HG02885 (cell line): ENCODE data around the gene CLEC2A.
"Not testable (repeated sequence)": the region's sequence is repeated elsewhere in the genome, so short reads cannot be mapped to it uniquely, and the experiment has no call there.

ENCODE experiments used
- ATAC-seq: cut with Tn5 transposase; IDR thresholded peaks from one replicate; pipeline ENCODE4 v1.9.1; 2021; ENCODE audit warnings: mild to moderate bottlenecking; ENCODE audit not compliant: unreplicated experiment, poor library complexity

CLEC2A gene, protein sequence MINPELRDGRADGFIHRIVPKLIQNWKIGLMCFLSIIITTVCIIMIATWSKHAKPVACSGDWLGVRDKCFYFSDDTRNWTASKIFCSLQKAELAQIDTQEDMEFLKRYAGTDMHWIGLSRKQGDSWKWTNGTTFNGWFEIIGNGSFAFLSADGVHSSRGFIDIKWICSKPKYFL

DNA sequence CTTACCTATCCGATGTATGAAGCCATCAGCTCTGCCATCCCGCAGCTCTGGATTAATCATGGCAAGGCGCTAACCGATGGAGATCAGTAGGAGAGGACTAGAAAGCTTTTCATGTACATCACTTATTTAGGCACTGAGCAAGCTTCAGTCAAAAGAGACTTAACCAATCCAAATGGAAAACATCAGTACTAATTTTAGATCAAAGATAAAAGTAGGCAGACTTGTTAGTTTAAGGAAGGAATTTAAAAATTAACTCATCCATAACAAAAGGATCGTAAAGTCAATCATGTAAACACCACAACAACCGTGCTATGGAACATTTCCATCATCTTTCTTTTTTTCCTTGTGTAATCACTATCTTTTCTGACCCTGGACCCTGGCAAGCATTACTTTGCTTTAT, at the start of gene CLEC2A:
Gene CLEC2A (minus strand): TSS at position 101 of the 400 bp plus-strand sequence. CDS start 41 bp downstream, at position 60.
- ATAC-seq, result no peak

DNA sequence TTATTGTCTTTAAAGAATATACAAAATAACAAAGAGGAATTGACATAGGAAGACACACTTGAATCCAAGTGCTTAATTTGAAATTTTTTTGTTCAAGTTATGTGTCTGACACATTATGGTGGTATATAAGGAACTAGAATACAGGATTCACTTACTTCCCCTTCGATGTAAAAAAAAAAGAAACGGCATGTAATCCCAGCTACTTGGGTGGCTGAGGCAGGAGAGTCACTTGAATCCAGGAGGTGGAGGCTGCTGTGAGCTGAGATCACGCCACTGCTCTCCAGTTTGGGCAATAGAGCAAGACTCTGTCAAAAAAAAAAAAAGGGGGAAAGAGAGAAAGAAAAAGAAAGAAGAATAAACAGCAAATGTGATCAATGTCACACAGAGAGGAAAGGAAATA, 48.0 kb upstream of the CLEC2A start:
- ATAC-seq, result no peak

DNA sequence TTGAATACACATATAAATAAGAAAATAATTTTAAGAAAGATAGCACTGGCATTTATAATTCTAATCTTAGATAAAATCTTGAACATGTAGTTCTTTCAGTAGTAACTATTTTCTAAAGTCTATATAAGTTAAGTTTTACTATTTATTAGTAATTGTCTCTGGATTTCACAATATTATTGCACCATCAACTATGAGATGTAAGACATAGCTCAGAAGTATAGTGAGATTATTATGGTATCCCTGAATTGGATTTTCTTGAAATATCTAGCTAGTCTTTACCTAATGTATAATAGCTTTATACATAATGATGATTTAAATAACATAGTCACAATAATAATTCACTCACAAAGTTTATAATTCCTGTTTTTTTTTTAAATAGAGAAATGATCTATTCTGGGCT, 45.7 kb upstream of the CLEC2A start:
- no peak for ATAC-seq

DNA sequence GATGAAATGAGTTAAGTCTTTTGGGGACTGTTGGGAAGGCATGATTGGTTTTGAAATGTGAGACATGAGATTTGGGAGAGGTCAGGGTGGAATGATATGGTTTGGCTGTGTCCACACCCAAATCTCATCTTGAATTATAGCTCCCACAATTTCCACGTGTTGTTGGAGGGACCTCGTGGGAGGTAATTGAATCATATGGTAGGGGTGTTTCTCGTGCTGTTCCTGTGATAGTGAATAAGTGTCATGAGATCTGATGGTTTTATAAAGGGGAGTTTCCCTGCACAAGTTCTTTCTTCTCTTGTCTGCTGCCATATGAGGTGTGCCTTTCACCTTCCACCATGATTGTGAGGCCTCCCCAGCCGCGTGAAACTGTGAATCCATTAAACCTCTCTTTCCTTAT, 44.5 kb upstream of the CLEC2A start:
- ATAC-seq, result not testable (repeated sequence)

DNA sequence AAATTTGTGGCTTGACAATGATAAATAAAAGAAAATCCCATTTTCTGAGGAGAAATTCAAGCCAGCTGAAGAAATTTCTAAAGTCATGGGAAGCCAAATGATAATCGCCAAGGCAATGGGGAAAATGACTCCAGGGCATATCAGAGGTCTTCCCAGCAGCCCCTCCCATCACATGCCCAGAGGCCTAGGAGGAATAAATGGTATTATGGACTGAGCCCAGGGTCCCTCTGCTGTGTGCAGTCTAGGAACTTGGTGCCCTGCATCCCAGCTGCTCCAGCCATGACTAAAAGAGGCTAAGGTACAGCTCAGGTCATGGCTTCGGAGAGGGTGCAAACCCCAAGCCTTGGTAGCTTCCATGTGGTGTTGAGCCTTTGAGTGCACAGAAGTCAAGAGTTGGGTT, 43.4 kb upstream of the CLEC2A start:
- ATAC-seq, result no peak

DNA sequence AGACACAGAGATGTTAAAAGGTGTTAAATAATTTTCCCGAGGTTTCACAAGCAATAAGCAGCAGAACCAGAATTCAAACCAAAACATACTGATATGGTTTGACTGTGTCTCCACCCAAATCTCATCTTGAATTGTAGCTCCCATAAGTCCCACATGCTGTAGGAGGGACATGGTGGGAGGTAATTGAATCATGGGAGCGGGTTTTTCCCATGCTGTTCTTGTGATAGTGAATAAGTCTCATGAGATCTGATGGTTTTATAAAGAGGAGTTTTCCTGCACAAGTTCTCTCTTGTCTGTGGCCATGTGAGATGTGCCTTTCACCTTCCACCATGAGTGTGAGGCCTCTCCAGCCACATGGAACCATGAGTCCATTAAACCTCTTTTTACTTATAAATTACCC, 42.6 kb upstream of the CLEC2A start:
- ATAC-seq, result not testable (repeated sequence)

DNA sequence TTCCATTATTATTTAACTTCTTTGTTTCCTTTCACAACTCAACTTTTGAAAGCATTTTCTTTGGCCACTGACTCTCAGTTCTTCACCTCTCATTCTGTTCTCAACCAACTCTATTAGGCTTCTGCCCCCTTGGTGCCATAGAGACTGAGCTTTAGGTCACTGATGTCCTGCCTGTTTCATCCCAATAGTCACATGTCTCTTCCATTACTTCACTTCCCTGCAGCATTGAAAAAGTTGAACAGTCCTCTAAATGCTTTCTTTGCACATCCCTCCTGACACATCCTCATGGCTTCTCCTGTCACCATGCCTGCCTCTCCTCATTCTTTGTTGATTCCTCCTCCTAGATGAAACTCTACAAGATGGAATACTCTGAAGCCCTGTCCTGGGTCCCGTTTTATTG, 41.8 kb upstream of the CLEC2A start:
- ATAC-seq, result no peak

DNA sequence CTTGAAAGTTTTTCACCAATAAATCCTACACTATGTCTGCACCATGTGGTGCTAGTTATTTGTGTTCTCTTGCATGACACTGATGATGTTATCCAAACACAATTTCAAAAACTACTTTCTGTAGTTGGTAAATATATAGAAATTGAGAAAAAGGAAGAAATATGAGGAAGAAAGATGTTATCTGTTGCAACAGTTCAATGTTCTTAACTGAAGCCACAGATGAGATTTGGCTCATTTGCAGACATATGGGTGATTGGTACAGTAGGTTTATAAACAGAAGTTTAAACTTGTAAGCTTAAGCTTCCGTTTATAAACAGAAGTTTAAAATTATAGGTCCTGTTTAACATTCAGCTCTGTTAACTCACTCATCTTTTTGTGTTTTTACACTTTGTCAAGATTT, 39.0 kb upstream of the CLEC2A start, which contains the start of gene CLEC12A:
Gene CLEC12A (plus strand): TSS at position 229 of the 400 bp plus-strand sequence. CDS start 188 bp downstream, outside the sequence.
- ATAC-seq, result no peak

DNA sequence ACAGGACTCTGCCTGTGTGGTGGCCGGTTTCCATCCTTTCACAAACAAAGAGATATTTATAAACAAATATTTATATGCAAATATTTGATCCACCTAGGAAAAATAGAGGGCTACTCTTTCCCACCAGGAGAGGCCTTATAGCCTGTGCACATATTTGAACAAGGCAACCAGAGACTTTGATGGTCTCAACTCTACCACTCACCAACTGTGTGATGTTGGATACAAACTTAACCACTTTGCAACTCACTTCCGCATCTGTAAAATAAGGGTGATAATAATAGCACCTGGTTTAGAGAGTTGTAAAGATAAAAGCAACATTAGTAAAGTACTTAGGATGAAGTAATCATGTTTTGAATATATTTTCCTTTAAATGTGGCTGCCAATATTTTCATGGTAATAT, 37.5 kb upstream of the CLEC2A start:
- ATAC-seq, result no peak

DNA sequence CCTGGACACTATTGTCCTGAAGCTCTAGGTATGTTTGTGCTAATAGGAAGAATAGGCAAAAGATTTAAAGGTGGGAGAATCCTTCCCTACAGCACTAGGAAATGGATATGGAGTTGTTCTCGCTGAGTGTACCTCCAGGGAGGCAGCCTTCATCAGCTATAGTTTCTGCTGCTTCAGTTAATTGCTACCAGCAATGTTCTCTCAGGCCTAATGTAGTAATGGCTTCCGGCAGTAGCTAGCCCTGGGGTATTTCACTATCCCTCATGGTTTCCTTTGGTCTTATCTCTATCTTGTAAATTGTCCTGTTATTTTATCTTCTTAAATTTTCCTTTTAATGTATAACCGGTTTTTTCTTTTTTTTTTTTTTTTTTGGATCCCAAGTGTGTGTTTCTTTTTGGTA, 29.7 kb upstream of the CLEC2A start:
- no peak for ATAC-seq

DNA sequence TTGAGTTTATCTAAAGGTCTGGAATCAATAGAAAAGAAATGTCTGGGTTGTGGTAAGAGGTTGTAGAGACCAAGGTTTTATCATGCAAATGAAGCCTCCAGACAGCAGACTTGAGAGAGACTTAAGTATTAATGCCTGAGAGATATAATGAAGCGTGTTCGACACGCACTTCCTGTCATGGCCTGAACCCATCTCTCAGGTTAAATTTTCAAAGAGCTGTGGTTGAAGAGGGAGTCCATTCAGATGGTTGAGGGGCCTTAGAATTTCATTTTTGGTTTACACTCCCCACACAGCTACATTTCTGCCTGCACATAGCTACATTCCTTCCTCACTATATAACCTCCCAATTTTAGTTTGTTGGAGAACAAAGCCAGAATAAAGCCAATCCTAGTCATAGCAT, 28.9 kb upstream of the CLEC2A start:
- ATAC-seq, result peak; percentile 50

DNA sequence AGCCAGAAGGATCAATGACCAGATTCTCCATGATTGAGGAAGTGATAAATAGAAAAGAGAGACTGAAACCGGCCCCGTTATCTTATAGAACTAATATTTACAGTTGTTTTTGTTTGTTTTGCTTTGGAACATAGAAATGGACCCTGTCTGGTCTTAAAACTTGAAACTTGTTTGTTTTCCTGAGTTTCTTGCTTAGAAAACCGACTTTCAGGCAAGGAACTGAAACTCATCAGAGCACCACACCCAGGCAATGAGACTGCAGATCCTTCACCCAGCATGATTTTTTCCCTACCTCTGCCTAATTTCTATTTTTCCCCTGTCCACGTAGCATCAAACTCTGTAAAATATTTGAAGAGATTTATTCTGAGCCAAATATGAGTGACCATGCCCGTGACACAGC, 28.4 kb upstream of the CLEC2A start:
- no peak for ATAC-seq

DNA sequence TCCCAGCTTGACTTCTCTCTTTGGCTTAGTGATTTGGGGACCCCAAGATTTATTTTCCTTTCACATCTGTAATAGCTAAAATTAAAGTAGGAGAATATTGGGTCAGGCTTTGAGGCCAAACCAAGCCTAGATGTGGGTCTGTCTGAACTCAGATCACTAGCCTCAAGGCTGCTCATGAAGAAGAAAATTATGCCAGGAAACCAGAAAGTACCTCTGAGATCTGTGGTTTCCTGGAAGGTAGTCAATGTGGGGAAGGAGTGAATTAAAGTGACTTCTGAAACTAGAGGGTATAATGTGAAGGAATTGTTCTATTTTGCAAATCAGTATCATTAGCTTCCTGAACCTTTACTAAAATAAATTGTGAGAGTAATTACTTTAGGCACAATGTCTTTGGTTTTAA, 25.7 kb upstream of the CLEC2A start:
- no peak for ATAC-seq

DNA sequence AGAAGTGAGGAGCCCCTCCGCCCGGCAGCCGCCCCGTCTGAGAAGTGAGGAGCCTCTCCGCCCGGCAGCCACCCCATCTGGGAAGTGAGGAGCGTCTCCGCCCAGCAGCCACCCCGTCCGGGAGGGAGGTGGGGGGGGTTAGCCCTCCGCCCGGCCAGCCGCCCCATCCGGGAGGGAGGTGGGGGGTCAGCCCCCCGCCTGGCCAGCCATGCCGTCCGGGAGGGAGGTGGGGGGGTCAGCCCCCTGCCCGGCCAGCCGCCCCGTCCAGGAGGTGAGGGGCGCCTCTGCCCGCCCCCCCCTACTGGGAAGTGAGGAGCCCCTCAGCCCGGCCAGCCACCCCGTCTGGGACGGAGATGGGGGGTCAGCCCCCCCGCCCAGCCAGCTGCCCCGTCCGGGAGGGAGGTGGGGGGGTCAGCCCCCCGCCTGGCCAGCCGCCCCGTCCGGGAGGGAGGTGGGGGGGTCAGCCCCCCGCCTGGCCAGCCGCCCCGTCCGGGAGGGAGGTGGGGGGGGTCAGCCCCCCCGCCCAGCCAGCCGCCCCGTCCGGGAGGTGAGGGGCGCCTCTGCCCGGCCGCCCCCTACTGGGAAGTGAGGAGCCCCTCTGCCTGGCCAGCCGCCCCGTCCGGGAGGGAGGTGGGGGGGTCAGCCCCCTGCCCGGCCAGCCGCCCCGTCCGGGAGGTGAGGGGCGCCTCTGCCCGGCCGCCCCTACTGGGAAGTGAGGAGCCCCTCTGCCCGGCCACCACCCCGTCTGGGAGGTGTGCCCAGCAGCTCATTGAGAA, 21.0 kb upstream of the CLEC2A start:
- not testable (repeated sequence) for ATAC-seq

DNA sequence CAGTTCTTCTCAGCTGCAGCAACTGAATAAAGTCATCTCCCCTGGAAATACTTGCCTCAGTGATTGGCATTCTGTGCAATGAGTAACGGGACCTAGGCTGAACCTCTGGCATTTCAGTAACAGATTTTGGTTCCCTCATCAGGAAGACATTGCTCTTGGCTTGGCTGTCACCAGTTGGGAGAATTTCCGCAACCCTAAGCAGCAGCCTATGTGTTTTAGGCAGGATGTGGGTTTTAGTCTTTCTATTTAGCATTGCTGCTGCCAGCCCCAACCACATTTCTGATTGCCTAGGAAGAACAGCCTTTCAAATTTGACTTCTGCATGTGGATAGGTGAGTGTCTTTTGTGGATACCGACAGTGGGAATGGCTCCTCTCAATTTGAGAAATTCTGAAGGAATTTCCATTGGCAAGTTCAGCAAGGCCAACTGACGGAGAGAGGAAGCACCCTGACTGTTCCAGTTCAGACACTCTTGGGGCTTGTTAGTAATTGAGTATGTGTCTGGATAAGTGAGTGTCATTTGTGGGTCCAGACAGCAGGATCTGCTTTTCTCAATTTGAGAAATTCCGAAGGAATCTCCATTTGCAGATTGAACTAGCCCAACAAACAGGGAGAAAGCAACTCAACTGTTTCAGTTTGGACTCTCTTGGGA, 19.0 kb upstream of the CLEC2A start:
- ATAC-seq, result no peak

DNA sequence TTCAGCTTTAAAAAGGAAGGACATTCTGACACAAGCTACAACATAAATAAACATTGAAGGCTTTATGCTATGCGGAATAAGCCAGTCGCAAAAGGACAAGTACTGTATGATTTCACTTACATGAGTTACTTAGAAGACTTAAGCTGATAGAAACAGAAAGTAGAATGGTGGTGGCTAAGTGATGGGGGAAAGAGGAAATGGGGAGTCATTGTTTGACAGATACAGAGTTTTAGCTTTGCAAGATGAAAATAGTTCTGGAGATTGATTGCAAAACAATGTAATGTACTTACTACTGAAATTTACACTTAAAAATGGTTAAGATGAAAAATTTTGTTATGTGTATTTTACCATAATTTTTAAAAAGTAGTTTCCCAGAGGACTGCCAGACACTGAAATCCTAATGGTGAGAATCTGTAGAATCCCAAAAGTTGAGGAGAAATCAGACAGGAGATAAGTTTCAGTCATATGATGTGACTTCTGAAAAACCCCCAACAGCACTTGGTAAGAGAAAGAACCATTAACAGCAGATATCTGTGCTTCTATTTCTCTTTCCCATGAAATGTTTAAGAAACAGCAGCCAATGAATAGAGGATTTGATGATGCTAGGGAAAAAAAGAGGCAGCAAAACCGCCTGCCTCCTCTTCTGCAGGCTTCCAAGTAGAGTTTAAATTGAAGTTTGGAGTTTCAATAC, 16.6 kb upstream of the CLEC2A start:
- ATAC-seq, result peak; percentile 98

DNA sequence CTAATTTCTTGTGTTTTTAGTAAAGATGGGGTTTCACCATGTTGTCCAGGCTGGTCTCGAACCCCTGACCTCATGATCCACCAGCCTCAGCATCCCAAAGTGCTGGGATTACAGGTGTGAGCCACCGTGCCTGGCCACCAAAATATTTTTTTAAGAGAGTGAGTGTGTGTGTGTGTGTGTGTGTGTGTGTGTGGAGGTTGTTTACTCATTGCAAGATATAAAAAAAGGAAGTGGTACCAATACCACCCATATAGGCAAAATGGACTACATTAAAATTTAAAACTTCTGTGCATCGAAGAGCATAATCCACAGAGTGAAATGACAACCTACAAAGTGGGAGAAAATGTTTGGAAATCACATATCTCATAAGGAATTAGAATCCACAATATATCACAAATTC, 15.5 kb upstream of the CLEC2A start:
- ATAC-seq, result no peak

DNA sequence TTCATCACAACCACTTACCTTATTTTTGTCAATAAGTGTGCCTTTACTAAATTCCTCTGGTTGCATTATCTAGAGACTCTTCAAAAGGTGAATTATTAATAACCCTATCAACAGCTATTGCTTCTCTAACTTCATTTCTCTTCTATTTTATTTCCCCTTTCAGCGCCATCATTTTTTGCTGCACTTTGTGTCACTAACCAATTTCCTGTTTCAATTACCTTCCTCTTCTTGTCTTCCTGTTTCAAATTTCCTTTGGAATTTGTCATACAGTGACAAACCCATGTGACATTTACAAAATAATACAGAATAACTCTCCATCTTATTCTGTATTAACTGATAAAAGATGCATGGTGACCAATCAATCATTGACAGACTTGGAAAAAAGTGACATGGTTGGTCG, 12.2 kb upstream of the CLEC2A start:
- no peak for ATAC-seq

DNA sequence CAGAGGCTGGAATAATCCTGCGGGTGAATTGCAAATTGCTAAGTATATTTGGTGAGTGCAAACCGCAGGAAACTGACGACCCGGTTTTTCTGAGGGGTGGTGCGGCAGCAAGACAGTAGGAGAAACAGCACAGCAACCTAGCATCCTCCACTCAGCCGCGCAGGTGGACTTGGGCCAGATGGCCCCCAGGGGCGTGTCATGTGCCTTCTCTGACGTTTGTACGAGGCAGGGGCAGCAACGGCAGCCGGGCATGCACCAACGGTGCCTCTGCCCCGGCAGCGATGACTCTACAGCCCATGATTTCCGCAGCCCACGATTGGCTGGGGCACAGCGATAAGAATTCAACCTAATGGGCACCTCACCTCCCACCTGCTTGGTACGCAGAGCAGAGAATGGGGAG, 11.1 kb upstream of the CLEC2A start:
- ATAC-seq, result no peak

DNA sequence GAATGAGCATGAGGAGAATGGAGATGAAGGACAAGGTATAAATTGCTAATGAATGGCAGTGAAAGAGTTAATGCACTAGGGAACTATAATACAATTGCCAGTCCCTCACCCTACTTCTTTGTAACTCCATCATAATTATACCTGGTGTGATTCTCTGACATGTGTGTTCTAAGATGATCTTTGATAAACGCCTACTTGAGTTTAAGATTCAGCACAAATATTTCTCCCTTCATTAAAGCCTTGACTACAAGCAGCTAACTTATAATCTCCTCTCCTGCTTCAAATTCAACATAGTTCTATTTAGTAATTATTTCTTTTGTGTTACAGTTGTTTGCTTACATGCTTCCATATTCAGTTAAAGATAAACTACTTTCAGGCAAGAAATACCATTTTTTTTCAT, 9.7 kb upstream of the CLEC2A start:
- ATAC-seq, result no peak

DNA sequence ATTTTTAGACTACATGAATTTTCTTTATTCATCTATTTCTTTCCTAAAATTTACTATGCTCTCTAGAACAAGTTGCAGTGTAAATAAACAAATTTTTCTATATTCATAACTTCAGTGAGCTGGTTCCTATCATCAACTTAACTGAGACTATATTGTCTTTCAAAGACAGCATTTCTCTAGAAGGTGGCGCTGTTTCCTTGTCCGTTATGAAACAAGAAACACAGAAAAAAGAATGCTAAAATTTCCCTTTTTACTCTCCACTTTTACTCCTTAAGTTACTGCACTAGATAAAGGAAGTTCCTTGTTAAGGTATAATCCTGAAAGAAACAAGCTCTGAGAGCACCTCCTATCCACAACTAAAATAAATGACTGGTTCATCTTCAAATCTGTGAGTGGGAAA, 8.2 kb upstream of the CLEC2A start:
- ATAC-seq, result no peak
